CD14-positive monocyte (primary cell): Measurements from ENCODE around the gene THSD8. TPM values are rescaled to one million over a fixed set of nuclear protein-coding genes. Genes with fewer than 3 reads are reported as not detected.

ENCODE experiments used
- DNase-seq, 3 donors: peaks; one replicate each; pipeline ENCODE4 v3.0.0-alpha.2; 2011 to 2022
- H2AFZ ChIP-seq: 2 replicates; pipeline ENCODE4 v1.6.0; 2012; ENCODE audit warnings: mild to moderate bottlenecking, low read depth, low read length, inconsistent platforms; ENCODE audit not compliant: insufficient read depth, poor library complexity, severe bottlenecking
- H3K27ac ChIP-seq, 2 donors: 1 replicate in 1 of 2; 2 replicates in 1 of 2; pipeline ENCODE4 v1.5.1; 2012 to 2013; ENCODE audit warnings: low read length in 2 of 2, control low read depth in 1 of 2, inconsistent platforms in 1 of 2, low read depth in 1 of 2, mild to moderate bottlenecking in 1 of 2
- H3K27me3 ChIP-seq, 2 donors: one replicate each; pipeline versions ENCODE4 v1.6.0 to v1.6.1; 2011 to 2013; ENCODE audit warnings: low read length in 2 of 2; ENCODE audit not compliant: control insufficient read depth in 2 of 2, insufficient read depth in 2 of 2
- H3K36me3 ChIP-seq, 2 donors: replicated peaks in 1 of 2; 1 replicate in 1 of 2; 2 replicates in 1 of 2; pipeline versions ENCODE4 v1.5.1 to v1.6.1; 2012 to 2013; ENCODE audit warnings: low read length in 2 of 2, control low read depth in 1 of 2, inconsistent platforms in 1 of 2, mild to moderate bottlenecking in 1 of 2; ENCODE audit not compliant: insufficient read depth in 2 of 2, control insufficient read depth in 1 of 2
- H3K4me1 ChIP-seq, 2 donors: 1 replicate in 1 of 2; 2 replicates in 1 of 2; pipeline versions ENCODE4 v1.5.1 to v1.6.1; 2012 to 2013; ENCODE audit warnings: low read length in 2 of 2, control low read depth in 1 of 2, inconsistent platforms in 1 of 2, mild to moderate bottlenecking in 1 of 2, moderate library complexity in 1 of 2; ENCODE audit not compliant: insufficient read depth in 2 of 2, control insufficient read depth in 1 of 2
- H3K4me2 ChIP-seq: replicated peaks from 2 replicates; pipeline ENCODE3; 2012; ENCODE audit warnings: low read length, moderate library complexity, mild to moderate bottlenecking; ENCODE audit not compliant: poor library complexity, severe bottlenecking; ENCODE audit errors: extremely low read depth
- H3K4me3 ChIP-seq, 3 experiments: fragments of 200-600 bp in 1 of 3; sonication (generic) in 1 of 3; replicated peaks in 1 of 3; 1 replicate in 2 of 3; 2 replicates in 1 of 3; pipeline ENCODE4 v1.5.1; 2011 to 2013; ENCODE audit warnings: low read length in 3 of 3, mild to moderate bottlenecking in 3 of 3, control low read depth in 2 of 3, low read depth in 2 of 3, inconsistent platforms in 1 of 3, moderate library complexity in 1 of 3
- H3K79me2 ChIP-seq: 2 replicates; pipeline ENCODE4 v1.6.0; 2012; ENCODE audit warnings: mild to moderate bottlenecking, control low read depth, inconsistent platforms, low read length, moderate library complexity; ENCODE audit not compliant: insufficient read depth
- H3K9ac ChIP-seq: 2 replicates; pipeline ENCODE4 v1.6.0; 2017; ENCODE audit warnings: low read length, mild to moderate bottlenecking; ENCODE audit not compliant: insufficient read depth, poor library complexity, severe bottlenecking
- H3K9me3 ChIP-seq, 2 donors: replicated peaks in 1 of 2; 1 replicate in 1 of 2; 2 replicates in 1 of 2; pipeline versions ENCODE4 v1.5.1 to v1.6.1; 2012 to 2013; ENCODE audit warnings: low read length in 2 of 2, control low read depth in 1 of 2; ENCODE audit not compliant: control insufficient read depth in 1 of 2, insufficient read depth in 1 of 2
- H4K20me1 ChIP-seq: 2 replicates; pipeline ENCODE4 v1.6.0; 2012; ENCODE audit warnings: mild to moderate bottlenecking, low read length, control low read depth, moderate library complexity; ENCODE audit not compliant: insufficient read depth
- H3K27ac Mint-ChIP-seq, 7 donors: one replicate each; pipeline ENCODE4 v1.8.0; 2020; ENCODE audit warnings: mild to moderate bottlenecking in 7 of 7, mixed read lengths in 7 of 7, moderate library complexity in 6 of 7, inconsistent platforms in 2 of 7
- H3K27me3 Mint-ChIP-seq, 3 donors: one replicate each; pipeline ENCODE4 v1.8.0; 2021 to 2022; ENCODE audit warnings: low read depth in 3 of 3, mild to moderate bottlenecking in 3 of 3, mixed read lengths in 3 of 3, moderate library complexity in 3 of 3, inconsistent platforms in 1 of 3
- H3K36me3 Mint-ChIP-seq, 2 donors: one replicate each; pipeline ENCODE4 v1.8.0; 2020; ENCODE audit warnings: mixed read lengths in 2 of 2, inconsistent platforms in 1 of 2, mild to moderate bottlenecking in 1 of 2
- H3K4me1 Mint-ChIP-seq: one replicate; pipeline ENCODE4 v1.8.0; 2020; ENCODE audit warnings: mild to moderate bottlenecking, mixed read lengths
- H3K4me3 Mint-ChIP-seq, 2 donors: one replicate each; pipeline ENCODE4 v1.8.0; 2020; ENCODE audit warnings: mild to moderate bottlenecking in 2 of 2, mixed read lengths in 2 of 2, moderate library complexity in 1 of 2
- H3K9me3 Mint-ChIP-seq, 7 donors: one replicate each; pipeline ENCODE4 v1.8.0; 2020 to 2022; ENCODE audit warnings: mixed read lengths in 7 of 7, mild to moderate bottlenecking in 6 of 7, moderate library complexity in 6 of 7, inconsistent platforms in 2 of 7
- WGBS: methylation state at CpG from one replicate; pipeline ENCODE4 v1.1.5; 2013; ENCODE audit warnings: missing lambda C conversion rate; ENCODE audit not compliant: insufficient coverage; 5-methylcytosine and 5-hydroxymethylcytosine counted together
- intact Hi-C, 2 donors: fragments of 100-400 bp; cut with micrococcal nuclease; formaldehyde crosslinking; loops; one replicate each; pipeline versions ENCODE4 v1.15.0 to v1.15.1; 2023
- polyA plus RNA-seq, 3 donors: library from polyadenylated mRNA; depleted of rRNA in 1 of 3; unstranded in 2 of 3; stranded (reverse) in 1 of 3; fragments of 300-500 nt in 2 of 3; fragments of >200 nt in 1 of 3; fragmentation: Illumina TruSeq in 2 of 3; gene quantifications; 1 replicate in 2 of 3; 2 replicates in 1 of 3; pipeline ENCODE4 v1.2.3, GENCODE V29; 2012 to 2021
- TF ChIP-seq, protein P1 (sequence below): fragments of 200-600 bp; IDR thresholded peaks from one replicate; pipeline ENCODE4 v1.8.0; 2022; ENCODE audit warnings: antibody characterized with exemption, mild to moderate bottlenecking

The THSD8 gene
- polyA plus RNA-seq, 3 donors, result 4.0 TPM; not detected in 2

DNA sequence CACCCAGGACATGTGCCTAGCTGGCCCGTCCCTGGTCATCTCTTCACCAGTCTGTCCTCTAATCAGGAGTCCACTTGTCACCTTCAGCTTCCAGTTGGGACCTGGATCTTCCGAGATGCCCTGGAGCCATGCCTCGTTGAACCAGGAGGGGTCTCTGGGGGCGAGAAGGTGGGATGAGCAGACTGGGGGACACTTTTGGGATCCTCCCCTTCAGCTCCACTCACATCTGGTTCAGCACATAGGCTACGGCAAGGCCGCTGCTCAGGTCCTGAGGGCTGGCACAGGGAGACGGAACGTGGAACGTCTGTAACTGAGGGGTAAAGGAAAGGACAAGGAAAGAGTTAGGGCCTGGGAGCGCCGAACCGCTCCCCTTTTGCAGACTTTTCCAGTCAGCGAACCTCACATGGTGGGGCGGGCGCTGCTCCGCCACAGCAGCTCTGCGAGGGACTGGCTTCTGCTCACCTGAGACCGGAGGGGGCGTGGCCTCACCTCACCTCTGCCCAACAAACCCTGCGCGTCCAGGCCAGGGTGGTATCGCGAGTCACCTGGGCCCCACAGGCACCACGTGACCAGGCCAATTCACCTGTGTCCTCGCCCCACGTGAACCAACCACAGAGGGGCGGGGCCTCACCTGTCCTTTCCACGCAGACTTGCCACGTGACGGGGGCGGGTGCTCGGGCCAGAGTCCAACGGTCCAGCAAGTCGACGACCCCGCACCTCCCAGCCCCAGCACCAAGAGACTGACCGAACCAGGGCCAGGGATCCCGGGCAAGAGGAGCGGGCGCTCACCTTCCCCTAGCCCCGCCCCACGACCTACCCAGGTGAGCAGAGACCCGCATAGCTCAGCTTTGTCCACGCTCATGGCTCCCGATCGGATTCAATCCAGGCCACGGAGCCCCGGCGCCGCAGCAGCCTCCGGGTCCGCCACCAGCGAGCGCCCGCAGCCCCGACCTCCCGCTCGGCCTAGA, 27.0 kb upstream of the THSD8 start, which contains the start of gene HOOK2:
HOOK2 (minus strand) TSS at position 965 of the 968 bp plus-strand sequence; CDS start at position 862, 103 bp downstream.
- intact Hi-C loops, result no loop called here
- TF ChIP-seq, protein P1, sequence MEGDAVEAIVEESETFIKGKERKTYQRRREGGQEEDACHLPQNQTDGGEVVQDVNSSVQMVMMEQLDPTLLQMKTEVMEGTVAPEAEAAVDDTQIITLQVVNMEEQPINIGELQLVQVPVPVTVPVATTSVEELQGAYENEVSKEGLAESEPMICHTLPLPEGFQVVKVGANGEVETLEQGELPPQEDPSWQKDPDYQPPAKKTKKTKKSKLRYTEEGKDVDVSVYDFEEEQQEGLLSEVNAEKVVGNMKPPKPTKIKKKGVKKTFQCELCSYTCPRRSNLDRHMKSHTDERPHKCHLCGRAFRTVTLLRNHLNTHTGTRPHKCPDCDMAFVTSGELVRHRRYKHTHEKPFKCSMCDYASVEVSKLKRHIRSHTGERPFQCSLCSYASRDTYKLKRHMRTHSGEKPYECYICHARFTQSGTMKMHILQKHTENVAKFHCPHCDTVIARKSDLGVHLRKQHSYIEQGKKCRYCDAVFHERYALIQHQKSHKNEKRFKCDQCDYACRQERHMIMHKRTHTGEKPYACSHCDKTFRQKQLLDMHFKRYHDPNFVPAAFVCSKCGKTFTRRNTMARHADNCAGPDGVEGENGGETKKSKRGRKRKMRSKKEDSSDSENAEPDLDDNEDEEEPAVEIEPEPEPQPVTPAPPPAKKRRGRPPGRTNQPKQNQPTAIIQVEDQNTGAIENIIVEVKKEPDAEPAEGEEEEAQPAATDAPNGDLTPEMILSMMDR, result no peak
- H3K27ac ChIP-seq, result peak within 1 kb of the TSS; percentile 61 to 74
- H3K36me3 Mint-ChIP-seq, result peaks cover 4 to 11% of the 10 kb centered on the region in 2 donors
- peak within 1 kb of the TSS; percentile 58 to 85 (median 63) for H3K4me3 ChIP-seq
- WGBS, result 16% methylated on average over 48 of the region's 58 CpGs
- H3K4me1 Mint-ChIP-seq, result peaks cover 32% of the 10 kb centered on the region
- H3K4me1 ChIP-seq, result peaks cover 35 to 45% of the 10 kb centered on the region in 2 donors
- peak in 1 of 3 donors; percentile 28 for DNase-seq
- H3K9me3 Mint-ChIP-seq, result no peaks in the 10 kb centered on the region
- peak within 1 kb of the TSS; percentile 86 for H2AFZ ChIP-seq
- H3K27me3 ChIP-seq, result no peaks in the 10 kb centered on the region
- H4K20me1 ChIP-seq, result peaks cover 4% of the 10 kb centered on the region
- H3K36me3 ChIP-seq, result no peaks in the 10 kb centered on the region
- H3K9ac ChIP-seq, result peak within 1 kb of the TSS; percentile 49
- H3K27me3 Mint-ChIP-seq, result peaks cover 3 to 6% (median 5%) of the 10 kb centered on the region in 3 donors
- peak within 1 kb of the TSS; percentile 71 to 73 for H3K4me3 Mint-ChIP-seq
- H3K79me2 ChIP-seq, result peaks cover 26% of the 10 kb centered on the region
- H3K27ac Mint-ChIP-seq, result peak within 1 kb of the TSS; percentile 79 to 94 (median 85)
- no peaks in the 10 kb centered on the region for H3K9me3 ChIP-seq
- H3K4me2 ChIP-seq, result peak within 1 kb of the TSS; percentile 97

DNA sequence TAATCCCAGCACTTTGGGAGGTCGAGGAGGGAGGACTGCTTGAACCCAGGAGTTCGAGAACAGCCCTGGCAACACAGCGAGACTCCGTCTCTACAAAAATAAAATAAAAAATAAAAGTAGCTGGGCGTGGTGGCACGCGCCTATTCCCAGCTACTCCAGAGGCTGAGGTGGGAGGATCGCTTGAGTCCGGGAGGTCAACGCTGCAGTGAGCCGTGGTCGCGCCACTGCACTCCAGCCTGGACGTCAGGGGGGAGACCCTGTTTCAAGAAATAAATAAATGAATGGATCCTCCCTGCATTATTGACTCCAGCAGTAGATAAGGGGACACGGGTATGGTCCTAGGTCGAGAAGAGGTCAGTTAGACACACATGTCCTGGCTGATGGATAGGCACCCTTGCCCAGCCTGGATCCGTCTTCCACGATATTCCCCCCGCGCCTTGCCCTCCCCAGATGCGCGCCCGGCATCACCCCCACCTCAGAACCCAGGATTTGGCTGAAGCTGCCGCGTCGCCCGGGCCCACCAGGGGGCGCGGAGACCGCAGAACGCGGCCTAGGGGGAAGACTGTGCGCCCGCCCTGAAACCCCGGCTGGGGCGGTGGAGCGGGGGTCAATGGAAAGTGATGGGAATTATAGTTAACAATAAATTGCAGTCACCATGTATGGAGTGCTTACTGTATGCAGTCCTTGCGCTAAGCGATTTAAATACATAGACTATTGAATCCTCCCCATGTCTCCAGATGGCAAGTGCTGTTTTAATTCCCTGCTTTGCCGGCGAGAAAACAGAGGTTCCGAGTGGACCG, 24.5 kb upstream of the THSD8 start:
- peak overlapping the region; percentile 87 to 93 for H3K4me3 Mint-ChIP-seq
- H3K4me1 Mint-ChIP-seq, result peaks cover 45% of the 10 kb centered on the region
- intact Hi-C loops, result loop anchor here (1.0 to 2.0 kb wide), 2 partner anchors 17 to 19 kb away; no protein-coding TSS in a partner anchor
- Histone ChIP-seq H3K9me3 (no peaks in the 10 kb centered on the region), H3K79me2 (peaks cover 26% of the 10 kb centered on the region), H3K4me1 (peaks cover 50 to 62% of the 10 kb centered on the region in 2 donors), H3K36me3 (no peaks in the 10 kb centered on the region), H2AFZ (peak overlapping the region; percentile 66), H3K27me3 (no peaks in the 10 kb centered on the region), H3K4me3 (peak overlapping the region; percentile 76 to 83 (median 82)), H4K20me1 (peaks cover 4% of the 10 kb centered on the region), H3K9ac (peak overlapping the region; percentile 86), H3K27ac (peak overlapping the region; percentile 84 to 94), H3K4me2 (peak overlapping the region; percentile 79)
- no peaks in the 10 kb centered on the region for H3K9me3 Mint-ChIP-seq
- H3K36me3 Mint-ChIP-seq, result peaks cover 3 to 4% of the 10 kb centered on the region in 2 donors
- TF ChIP-seq, protein P1, result peak; percentile 99
- DNase-seq, result peak; percentile 73 to 83 (median 80)
- 14% methylated on average over 26 of the region's 43 CpGs for WGBS
- peak overlapping the region; percentile 93 to 97 (median 96) for H3K27ac Mint-ChIP-seq
- H3K27me3 Mint-ChIP-seq, result peaks cover 3 to 7% (median 5%) of the 10 kb centered on the region in 3 donors
